Peyer's patch (tissue), 4 donors: ENCODE data around the gene NFAM1. TPM values are rescaled to one million over a fixed set of nuclear protein-coding genes. Genes with fewer than 3 reads are reported as not detected.

Experiments
- DNase-seq, 3 donors: peaks; one replicate each; pipeline ENCODE4 v3.0.0-alpha.2; 2017 to 2019
- H3K27ac ChIP-seq, 4 donors: fragments of 200-600 bp; sonication (generic); one replicate each; pipeline ENCODE4 v1.5.1; 2016 to 2019
- H3K27me3 ChIP-seq, 2 donors: fragments of 200-600 bp; sonication (generic); one replicate each; pipeline ENCODE4 v1.5.1; 2019
- H3K36me3 ChIP-seq, 3 donors: fragments of 200-600 bp; sonication (generic); one replicate each; pipeline ENCODE4 v1.5.1; 2016 to 2019
- H3K4me1 ChIP-seq, 4 donors: fragments of 200-600 bp; sonication (generic); one replicate each; pipeline ENCODE4 v1.5.1; 2016 to 2019
- H3K4me3 ChIP-seq, 4 donors: fragments of 200-600 bp; sonication (generic); 1 replicate in 3 of 4; 2 replicates in 1 of 4; pipeline ENCODE4 v1.5.1; 2016 to 2019; ENCODE audit warnings: mild to moderate bottlenecking in 1 of 4
- H3K9me3 ChIP-seq, 4 donors: fragments of 200-600 bp; sonication (generic); one replicate each; pipeline ENCODE4 v1.5.1; 2016 to 2019; ENCODE audit warnings: mild to moderate bottlenecking in 1 of 4
- CTCF ChIP-seq, 6 experiments: fragments of 450-650 bp in 4 of 6; fragments of 200-600 bp in 2 of 6; sonication (generic) in 1 of 6; IDR thresholded peaks; one replicate each; pipeline ENCODE4 v1.5.1; 2017 to 2019; ENCODE audit warnings: antibody characterized with exemption in 6 of 6, mild to moderate bottlenecking in 3 of 6, moderate library complexity in 1 of 6
- POLR2A ChIP-seq, 2 donors: fragments of 450-650 bp; IDR thresholded peaks; one replicate each; pipeline ENCODE4 v1.5.1; 2017; ENCODE audit warnings: antibody characterized with exemption in 2 of 2, mild to moderate bottlenecking in 2 of 2, moderate library complexity in 2 of 2
- total RNA-seq, 4 donors: library from RNA; depleted of rRNA; stranded (reverse); fragments of >200 nt; gene quantifications; one replicate each; pipeline ENCODE4 v1.1.0, GENCODE V29; 2016

The NFAM1 gene
- total RNA-seq, 4 donors from 2014 or later = 0.35 to 2.4 (median 1.0) TPM

GRCh38 chr22:42439021-42439567 is 6.9 kb upstream of the NFAM1 start:
- H3K36me3 ChIP-seq = no peaks in the 10 kb centered on the region
- H3K4me3 ChIP-seq = no peak overlapping the region
- DNase-seq = no peak
- no peaks in the 10 kb centered on the region for H3K9me3 ChIP-seq
- TF ChIP-seq CTCF (IDR thresholded peaks at IDR 0.05) (no peak), POLR2A (IDR thresholded peaks at IDR 0.05) (no peak)
- peaks cover 0 to 16% (median 6%) of the 10 kb centered on the region in 4 donors for H3K4me1 ChIP-seq
- H3K27ac ChIP-seq = peak overlapping the region; percentile 24 to 49 (median 40)
- no peaks in the 10 kb centered on the region for H3K27me3 ChIP-seq

GRCh38 chr22:42438293-42438650 is 6.1 kb upstream of the NFAM1 start:
- no peak for DNase-seq
- TF ChIP-seq CTCF (IDR thresholded peaks at IDR 0.05) (no peak), POLR2A (IDR thresholded peaks at IDR 0.05) (no peak)

GRCh38 chr22:42437488-42438292 is 5.5 kb upstream of the NFAM1 start:
- Histone ChIP-seq H3K27ac (peak overlapping the region in 3 of 4 donors; percentile 11 to 74 (median 45)), H3K4me3 (peak overlapping the region; percentile 32 to 64 (median 52)), H3K4me1 (peaks cover 0 to 9% (median 3%) of the 10 kb centered on the region in 4 donors), H3K36me3 (no peaks in the 10 kb centered on the region), H3K9me3 (no peaks in the 10 kb centered on the region), H3K27me3 (no peaks in the 10 kb centered on the region)
- TF ChIP-seq POLR2A (IDR thresholded peaks at IDR 0.05) (no peak), CTCF (IDR thresholded peaks at IDR 0.05) (peak; percentile 96 to 100 (median 98))
- DNase-seq = peak; percentile 82 to 91 (median 83)

More at GRCh38 chr22:42438293-42438650, 6.1 kb upstream of the NFAM1 start:
- Histone ChIP-seq H3K4me1 (peaks cover 0 to 9% (median 3%) of the 10 kb centered on the region in 4 donors), H3K36me3 (no peaks in the 10 kb centered on the region), H3K27ac (peak overlapping the region in 1 of 4 donors; percentile 74), H3K27me3 (no peaks in the 10 kb centered on the region), H3K4me3 (peak overlapping the region in 2 of 4 donors; percentile 49 to 64), H3K9me3 (no peaks in the 10 kb centered on the region)

- Histone ChIP-seq H3K9me3 (no peaks in the 10 kb centered on the region), H3K36me3 (no peaks in the 10 kb centered on the region), H3K27me3 (no peaks in the 10 kb centered on the region), H3K4me1 (peaks cover 0 to 9% (median 3%) of the 10 kb centered on the region in 4 donors), H3K4me3 (no peak overlapping the region), H3K27ac (peak overlapping the region in 2 of 4 donors; percentile 31 to 46)
- no peak for DNase-seq
- TF ChIP-seq CTCF (IDR thresholded peaks at IDR 0.05) = no peak
- no peak for TF ChIP-seq POLR2A (IDR thresholded peaks at IDR 0.05)
Observed at GRCh38 chr22:42436404-42436803, 4.2 kb upstream of the NFAM1 start.

GRCh38 chr22:42434748-42435425 is 2.7 kb upstream of the NFAM1 start:
- Histone ChIP-seq H3K27ac (no peak overlapping the region), H3K4me3 (no peak overlapping the region), H3K4me1 (peaks cover 0 to 9% (median 3%) of the 10 kb centered on the region in 4 donors), H3K27me3 (no peaks in the 10 kb centered on the region), H3K9me3 (no peaks in the 10 kb centered on the region), H3K36me3 (no peaks in the 10 kb centered on the region)
- no peak for DNase-seq
- TF ChIP-seq POLR2A (IDR thresholded peaks at IDR 0.05) = no peak
